AG08395 (cell line): ENCODE results near the gene GRIP2.

Experiments used
- DNase-seq: peaks from one replicate; pipeline ENCODE4 v3.0.0; 2012; ENCODE audit warnings: mixed read lengths, low spot score

GRIP2 gene

DNA sequence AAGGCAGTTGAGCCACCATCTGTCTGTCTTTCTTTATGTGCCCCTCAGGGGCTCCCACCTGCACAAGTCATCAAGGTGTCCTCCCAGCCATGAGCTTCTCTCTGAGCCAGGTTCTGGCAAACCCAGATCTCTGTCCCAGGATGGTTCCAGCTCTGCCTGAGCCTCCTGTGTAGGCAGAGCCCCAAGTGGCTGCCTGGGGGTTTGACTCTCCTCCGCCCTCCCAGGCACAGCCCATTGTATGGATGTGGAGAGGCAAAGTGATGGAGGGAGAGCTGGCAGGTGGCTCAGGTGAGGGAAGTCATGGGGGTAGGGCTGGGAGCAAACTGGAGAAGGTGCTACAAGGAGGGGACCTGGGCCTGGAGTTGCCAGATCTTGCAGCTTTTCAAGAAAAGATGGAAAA is 56.9 kb downstream of the GRIP2 start:
- DNase-seq = no peak

DNA sequence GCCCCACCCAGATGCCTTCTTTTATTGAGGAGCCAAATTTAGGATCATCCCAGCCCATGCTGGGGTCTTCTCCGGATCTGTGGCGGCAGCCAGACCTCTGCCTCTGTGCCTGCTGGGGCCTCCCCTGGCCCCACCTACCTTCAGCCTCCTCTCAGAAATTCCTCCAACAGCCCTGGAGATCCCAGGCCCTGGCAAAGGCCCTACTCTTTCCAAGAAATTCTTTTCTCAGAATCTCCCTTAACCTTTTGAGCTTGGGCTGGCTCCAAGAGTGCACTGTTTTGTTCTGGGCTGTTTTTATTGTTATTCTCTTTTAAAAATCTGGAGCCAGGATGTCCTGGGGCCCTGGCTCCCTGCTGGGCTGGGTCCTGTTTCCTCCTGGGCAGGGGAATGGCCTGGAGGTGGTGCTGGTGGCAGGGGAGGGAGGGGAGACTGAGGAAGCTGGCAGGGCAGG is 57.8 kb downstream of the GRIP2 start:
- no peak for DNase-seq

DNA sequence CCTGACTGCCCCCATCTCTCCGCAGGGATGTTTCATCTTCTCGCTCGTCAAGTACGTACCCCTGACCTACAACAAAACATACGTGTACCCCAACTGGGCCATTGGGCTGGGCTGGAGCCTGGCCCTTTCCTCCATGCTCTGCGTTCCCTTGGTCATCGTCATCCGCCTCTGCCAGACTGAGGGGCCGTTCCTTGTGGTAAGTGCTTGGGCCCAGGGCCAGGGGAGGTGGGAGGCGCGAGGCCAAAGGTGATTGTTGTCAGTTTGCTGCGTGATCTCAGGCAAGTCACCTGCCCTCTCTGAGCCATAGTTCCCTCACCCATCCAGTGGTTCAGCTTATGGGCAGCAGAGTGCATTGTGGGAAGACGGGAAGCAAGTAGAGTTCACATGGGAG is 58.5 kb downstream of the GRIP2 start:
- DNase-seq = no peak

DNA sequence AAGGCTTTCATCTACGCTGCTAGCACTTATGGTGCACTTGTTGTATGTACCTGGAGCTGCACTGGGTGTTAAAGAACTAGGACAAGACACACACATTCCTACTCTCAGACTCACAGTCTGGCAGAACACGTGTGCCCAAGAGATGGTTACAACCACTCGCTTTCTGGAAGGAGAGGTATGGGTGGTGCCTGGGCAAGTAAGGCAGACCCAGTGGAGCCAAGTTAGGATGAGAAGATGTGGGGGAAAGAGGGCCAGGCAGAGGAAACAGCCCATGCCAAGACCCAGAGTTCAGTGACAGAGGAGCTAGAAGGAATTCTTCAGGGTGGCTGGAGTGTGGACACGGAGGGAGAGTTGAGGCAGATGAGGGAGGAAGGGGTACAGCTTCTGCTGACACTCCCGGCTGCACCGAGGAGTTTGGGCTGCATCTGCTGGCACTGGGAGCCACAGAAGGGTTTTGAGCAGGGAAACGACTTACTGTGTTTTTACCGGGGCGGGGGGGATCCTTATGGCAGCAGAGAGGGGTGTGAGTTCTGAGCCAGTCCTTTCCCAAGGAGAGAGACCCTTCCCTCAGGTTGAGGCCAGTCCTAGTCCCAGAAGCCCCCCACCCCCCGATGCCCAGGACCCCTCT is 59.0 kb downstream of the GRIP2 start:
- DNase-seq = no peak

DNA sequence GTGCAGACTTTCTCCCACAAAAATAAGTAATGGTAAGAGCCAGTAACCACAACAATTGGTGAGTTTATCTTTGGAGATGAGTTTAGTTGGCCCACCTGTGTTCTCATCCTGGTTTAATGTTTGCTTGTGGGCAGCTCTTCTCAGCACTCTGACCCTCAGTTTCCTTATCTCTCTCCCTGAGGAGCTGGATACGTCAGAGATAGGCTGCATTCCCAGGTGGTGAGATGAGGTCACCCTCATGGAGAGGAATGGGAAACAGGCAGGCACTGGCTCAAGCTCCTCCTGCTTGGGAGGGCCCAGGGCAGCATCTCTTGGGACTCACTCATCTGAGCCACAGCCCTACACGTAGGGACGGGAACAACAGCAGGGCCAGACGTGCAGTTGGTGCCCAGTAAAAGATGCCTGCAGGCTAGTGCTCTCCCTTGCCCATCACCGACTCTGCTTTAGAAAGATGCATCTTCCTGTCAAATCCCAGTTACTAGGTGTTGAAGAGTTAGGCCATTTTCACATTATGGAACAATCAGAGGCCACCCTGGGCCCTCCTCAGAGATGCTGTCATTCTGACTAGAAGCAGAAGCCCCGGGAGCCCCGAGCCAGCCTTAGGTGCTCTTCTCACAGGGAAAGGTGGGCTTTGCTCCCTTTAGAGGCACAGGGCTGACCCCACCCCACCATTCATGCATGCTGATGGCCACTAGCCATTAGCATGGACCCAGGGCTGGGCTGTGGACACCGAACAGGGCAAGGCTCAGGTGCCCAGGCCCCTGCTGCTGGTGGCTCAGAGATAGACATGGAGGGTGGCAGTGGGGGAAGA is 59.7 kb downstream of the GRIP2 start:
- no peak for DNase-seq

DNA sequence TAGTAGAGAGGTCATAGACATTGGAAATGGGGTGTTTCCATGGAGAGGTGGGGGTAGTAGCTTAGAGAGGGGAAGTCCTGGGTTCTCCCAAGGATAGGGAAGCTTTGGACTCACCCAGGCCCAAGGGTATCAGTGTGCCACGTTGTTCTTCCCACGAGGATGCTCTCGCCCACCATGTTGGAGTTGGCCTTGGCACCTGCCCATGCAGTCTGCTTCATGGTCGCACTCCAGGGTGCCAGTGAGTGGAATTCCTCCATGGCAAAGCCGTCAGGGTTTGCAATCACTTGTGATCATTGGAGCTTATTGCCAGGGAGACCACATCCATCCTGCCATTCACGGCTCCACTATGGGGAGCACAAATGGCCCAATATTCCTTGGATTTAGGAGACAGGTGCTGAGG is 60.6 kb downstream of the GRIP2 start:
- DNase-seq = no peak

DNA sequence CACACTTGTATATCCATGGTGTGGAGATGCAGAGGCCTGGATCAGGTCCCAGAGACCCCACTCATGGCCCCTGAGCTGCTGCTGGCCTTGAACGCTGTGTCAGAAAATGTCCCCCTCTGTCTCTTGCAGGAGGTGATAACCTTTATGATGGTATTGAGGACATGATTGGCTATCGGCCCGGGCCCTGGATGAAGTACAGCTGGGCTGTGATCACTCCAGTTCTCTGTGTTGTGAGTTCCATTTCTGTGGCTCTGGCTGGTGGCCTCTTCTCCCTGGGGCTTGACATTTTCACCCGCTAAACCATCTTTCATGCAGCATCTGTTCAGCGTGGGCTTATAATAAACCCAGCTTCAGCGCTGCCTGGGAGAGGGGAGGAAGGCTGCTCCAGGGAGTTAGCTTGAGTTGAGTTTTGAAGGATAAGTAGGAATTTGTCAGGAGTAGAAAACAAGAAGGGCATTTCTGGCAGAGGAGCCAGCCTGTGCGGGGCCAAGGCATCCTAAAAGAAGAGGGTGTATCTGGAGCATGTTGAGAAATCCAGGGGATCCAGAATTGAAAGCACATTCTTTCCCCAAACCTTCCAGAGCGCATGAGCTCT is 61.1 kb downstream of the GRIP2 start:
- DNase-seq = no peak

DNA sequence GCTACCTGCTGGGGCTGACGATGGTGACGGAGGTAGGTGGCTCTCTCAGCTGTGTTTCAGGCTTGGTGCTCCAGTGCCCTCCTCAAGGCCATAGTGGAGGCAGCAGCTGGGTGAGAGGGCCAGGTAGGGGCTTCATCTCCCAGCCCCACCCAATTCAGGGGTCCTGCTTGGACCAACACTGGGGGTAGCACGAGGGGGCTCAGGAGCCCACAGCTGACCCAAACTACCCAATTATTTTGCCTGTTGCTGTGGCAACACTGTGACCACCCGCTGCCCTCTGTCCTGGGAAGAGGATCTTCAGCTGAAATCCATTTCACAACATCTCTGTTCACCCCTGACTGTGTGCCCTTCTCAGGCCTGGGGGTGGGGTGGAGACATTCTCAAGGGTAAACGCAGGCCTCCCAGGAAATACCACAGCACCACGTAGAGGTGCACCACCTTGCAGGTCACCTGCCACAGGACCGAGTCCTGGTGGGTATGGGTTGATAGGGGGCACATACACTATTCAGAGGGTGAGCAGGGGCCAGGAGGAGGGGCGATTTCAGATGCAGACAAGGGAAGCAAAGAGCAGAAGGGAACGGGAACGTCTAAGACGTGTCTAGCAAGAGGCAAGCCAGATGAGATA is 62.7 kb downstream of the GRIP2 start:
- no peak for DNase-seq

DNA sequence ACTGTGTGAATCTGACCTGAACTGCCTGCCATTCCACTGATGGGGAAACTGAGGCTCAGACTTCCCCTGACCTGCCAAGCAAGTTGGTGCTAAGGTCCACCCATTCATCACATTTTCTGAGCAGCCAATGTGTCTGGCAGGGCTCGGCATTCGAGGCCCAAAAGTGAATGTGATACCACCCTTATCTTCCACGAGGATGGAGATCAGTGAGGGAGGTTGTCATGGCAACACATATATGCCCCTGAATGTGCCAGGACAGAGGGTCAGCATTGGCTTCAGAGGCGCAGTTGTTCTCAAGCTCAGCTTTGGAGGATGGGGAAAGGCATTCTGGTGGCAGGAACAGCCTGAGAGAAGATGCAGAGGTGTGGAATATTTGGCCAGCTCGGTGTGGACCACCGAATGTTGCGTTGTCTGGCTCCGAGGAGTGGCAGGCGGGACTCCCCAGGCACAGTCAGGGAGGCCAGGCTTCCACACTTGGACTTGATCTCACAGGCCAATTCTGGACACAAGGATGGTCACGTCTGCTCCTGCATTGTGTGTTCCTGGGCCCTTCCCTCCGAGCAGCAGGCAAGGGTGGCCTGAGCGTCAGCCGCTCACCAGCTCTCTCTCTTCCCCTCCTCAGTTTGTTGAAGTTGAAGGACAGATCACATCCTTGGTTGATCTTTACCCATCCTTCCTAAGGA is 63.4 kb downstream of the GRIP2 start:
- no peak for DNase-seq

DNA sequence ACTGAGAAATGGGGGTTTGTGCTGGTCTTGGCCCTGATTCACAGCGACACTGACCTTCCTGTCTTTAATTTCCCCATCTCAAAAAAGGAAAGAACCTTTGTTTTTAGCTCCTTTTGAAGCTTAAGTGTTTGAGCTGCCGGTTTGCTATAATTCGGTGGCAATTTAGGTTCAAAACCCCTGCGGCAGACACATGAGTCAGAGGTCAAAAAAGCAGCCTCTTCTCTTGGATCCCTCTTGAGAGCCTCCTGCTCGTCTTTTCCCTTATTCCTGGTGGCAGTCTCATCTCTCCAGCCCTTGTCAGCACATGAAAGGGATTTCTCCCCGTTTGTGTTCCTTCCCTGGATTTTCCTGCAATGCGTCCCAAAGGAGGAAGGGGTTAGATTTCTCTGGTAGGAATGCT is 64.5 kb downstream of the GRIP2 start:
- no peak for DNase-seq

DNA sequence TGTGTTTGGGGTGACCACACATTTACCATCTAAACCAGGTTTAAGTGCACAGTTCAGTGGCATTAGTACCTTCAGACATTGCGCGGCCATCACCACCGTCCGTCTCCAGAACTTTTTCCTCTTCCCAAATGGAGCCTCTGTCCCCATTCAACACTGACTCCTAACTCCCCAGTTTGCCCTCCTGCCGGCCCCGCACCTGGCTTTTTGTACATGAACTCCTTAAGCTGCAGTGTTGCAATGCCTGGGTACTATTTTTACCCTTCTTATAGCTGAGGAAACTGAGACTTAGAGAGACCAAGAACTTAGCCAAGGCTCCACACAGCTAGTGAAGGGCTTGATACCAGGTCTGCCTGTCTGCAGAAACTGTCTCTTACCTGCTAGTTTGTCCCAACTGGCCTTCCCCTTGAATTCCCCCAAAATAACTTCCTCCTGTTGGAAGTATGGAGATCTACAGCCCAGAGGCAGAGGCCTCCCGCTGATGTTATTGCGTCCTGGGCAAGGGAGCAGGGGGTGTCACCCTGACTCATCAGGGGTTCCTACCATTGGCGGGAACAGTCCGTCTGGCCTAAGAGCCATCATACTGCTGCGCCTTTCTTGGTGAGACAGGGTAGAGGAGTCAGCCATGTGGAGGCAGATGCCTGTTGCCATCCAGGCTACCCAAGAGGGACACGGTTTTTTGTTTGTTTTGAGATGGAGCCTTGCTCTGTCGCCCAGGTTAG is 65.6 kb downstream of the GRIP2 start:
- no peak for DNase-seq

DNA sequence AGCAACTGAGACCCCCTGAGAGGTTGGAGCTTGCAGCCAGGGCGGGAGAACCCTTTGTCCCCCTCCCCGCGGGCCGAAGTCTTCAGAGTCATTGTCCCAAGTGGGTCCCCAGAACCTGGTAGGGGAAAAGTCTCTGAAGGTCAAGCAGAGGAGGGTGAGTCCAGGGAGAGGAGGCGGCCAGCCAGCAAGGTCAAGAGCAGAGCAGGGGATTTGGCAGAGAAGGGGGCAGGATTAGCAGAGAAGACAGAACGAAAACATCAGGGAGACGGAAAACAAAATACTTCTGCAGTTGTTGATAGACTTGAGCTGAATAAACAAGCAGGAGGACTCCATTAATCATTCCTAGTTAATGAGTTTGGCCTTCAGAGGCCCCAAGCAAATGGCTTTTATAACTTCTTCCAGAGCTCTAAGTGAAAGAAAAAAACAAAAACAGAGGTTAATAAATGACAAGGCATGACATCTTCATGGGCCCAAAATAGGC is 66.7 kb downstream of the GRIP2 start:
- no peak for DNase-seq

DNA sequence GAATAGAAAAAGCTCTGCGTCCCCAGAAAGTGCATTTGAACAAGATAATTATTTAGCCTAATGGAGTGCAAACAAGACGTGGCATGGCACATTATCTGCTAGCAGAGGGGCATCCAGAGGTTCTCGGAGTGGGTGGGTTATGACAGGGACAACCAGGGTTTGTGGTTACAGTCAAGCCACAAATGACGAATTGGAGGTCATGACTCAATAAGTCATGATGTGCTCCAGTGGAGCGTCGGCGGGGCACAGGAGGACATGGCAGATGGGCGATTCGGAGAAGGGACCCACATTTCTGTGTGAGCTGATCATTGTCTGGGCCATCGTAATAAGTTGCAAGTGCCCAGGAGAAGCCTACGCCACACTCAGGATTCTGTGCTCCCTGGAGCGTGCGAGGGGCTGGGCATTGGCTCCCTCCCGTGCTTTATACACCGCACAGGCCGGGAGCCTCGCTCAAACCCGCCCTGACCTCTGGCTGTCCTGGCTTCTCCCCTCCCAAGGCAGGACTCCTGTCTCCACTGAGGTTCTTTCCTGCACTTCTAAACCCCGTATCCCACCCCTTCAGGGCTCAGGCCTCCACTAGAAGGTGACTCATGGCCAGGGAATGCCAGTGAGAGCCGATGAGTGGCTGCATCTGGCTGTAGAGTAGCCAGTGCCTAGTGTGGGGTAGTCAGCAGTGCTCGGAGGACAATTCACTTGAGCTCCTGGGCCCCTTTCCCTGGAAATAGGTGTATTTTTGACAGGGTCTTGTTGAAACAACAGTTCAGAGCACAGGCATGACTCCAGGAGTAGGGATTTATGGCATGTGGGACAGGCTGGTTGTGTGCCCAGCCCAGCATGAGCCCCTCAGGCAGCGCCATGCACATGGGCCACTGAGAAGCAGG is 67.4 kb downstream of the GRIP2 start:
- peak; percentile 96 for DNase-seq

DNA sequence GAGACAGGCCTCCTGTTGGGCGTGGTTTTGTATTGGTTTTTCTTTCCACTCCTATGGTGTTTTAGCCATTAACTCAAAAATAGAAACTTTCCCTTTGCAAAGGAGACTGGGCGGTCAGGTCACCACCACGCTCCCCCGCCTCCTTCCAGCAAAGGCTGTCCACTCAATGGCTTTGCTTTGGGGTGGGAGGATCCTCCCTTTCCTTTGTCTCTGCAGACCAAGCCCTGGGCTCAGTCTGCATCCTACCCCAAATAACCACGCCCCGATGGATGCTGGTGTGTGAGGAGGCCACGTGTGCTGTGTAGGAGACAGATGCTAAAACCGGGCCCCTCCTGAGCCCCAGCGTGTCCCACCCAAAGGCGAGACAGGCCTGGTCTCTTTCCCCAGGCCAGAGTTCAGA is 68.5 kb downstream of the GRIP2 start:
- no peak for DNase-seq

DNA sequence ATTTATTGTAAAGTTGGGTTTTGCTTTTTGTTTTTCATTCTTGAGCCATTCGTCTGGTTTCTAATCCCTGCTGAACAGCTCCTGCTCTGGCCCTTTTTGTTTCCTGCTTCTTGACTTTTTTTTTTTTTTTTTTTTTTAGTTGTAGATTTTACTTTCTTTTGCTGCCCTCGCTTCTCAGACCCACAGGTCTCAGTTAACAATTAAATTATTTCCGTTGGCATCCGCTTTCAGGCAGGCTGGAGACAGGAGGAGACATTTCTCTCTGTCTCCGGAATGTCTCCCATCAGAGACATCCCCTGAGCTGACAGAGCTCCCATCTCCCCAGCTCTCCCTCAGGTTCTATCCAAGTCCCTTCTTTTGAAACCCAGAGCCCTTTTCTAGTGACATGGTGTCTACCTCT is 69.1 kb downstream of the GRIP2 start:
- DNase-seq = no peak

DNA sequence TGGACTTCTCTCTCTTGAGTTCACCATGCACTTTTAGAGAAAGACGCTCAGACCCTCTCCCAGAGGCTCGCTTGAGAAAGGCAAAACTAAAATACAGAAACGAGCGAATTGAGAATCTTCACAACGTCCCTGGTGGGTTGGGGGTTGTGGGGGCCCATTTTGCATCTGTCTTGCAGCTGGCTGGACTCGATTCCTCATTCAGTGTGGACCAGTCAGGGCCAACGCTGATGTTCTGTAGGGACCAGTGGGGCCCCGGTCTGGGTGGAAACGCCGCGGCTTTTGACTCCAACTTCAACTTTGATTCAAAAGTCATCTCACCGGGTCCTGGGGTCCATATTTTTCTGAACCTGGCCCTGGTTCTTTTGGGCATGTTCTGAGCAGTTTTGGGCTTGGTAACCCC is 69.7 kb downstream of the GRIP2 start:
- no peak for DNase-seq

DNA sequence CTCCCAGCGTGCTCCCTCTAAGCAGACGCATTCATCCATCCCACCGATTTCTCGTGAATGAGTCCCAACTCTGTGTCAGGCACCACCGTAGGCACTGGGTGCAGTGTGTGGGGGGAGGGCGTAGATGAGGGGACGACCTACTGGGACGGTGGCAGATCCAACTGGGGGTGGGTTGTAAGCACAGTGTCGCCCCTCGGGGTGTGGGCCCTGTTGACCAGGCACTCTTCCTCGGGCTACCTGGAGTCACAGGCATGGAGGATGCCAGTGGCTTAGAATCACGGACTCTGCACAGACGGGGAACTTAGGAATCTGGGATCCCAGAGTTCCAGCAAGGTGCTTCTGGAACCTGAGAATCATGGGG is 71.5 kb downstream of the GRIP2 start:
- no peak for DNase-seq

DNA sequence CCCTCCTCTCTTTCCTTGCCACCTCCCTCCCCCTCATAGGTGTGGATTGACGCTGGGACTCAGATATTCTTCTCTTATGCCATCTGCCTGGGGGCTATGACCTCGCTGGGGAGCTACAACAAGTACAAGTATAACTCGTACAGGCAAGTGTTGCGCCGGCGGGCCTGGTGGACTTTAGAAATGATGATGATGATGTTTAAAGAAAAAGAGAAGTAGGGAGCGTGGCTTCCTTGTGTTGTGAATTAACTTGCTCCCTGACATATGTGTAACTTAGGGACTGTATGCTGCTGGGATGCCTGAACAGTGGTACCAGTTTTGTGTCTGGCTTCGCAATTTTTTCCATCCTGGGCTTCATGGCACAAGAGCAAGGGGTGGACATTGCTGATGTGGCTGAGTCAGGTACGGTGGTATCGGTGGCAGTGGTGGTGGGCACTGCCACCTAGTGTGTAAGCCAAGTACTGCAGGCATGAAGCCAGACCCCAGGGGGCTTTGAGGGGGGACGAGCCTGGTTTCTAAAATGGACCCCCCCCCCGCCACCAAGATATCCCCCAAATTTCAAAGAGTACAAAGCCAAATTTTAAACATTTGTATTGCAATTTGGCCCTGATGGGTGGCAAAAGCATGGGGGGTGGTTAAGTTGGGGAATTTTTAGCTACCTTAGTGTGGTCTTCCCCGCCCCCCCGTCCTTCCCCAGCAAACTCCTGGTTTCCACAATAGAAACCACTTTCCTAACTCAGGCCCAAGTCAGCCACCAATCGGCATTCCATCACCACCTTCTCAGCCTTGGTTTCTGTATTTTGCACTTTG is 72.1 kb downstream of the GRIP2 start:
- DNase-seq = peak; percentile 77

DNA sequence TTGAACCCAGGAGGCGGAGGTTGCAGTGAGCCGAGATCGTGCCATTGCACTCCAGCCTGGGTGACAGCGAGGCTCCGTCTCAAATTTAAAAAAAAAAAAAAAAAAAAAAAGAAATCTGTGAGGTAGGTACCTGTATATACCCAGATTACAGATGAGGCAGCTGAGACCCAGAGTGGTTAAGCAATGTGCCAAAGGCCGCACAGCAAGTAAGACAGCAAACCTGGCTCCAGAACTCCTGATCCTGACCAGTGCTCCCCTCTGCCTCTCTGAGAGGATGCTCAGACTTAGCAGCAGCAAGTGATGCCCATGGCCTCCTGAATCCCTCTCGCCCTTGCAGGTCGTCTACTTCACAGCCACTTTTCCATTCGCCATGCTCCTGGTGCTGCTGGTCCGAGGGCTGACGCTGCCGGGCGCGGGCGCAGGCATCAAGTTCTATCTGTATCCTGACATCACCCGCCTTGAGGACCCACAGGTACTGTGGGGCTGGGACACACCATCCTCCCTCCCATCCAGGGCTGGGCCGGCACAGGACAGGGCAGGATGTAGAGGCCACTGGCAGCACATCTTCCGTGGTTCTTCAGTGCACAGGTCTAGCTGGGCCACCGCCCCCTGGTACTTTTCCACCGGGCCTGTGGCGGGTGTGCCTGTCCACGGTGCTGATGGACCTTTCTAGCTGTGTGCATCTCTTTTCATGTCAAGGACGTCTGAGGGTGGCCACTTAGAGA is 73.8 kb downstream of the GRIP2 start:
- no peak for DNase-seq
